MCF 10A (cell line): ENCODE results near the gene MTARC2. TPM values are rescaled to one million over a fixed set of nuclear protein-coding genes. Genes with fewer than 3 reads are reported as not detected.
A peak's percentile ranks its signal among the peaks of the same experiment; 100 is the strongest.

ENCODE experiments used
- BruUV-seq: library from RNA; stranded (reverse); fragments of 400-500 nt; replicated peaks from 2 replicates; lab custom pipeline; 2021; lab: Mats Ljungman, UMichigan
- CTCF ChIA-PET: fragments of 300-600 bp; sonication (Branson Sonifier 250); formaldehyde crosslinking; extraction: SDS; loops from one replicate; lab custom pipeline; 2021; ENCODE audit warnings: antibody characterized with exemption, inconsistent platforms; lab: Yijun Ruan, JAX
- POLR2A ChIA-PET: fragments of 300-600, 350-650 bp; sonication (Branson Sonifier 250); formaldehyde crosslinking; extraction: SDS; loops from one replicate; lab custom pipeline; 2020; ENCODE audit warnings: antibody characterized with exemption, inconsistent platforms; lab: Yijun Ruan, JAX
- DNase-seq: peaks from one replicate; pipeline ENCODE4 v3.0.0-alpha.2; 2018; ENCODE audit not compliant: unreplicated experiment
- H3K27ac Mint-ChIP-seq: one replicate; pipeline ENCODE4 v1.8.0; 2022; ENCODE audit warnings: mild to moderate bottlenecking, low read depth, mixed read lengths; ENCODE audit not compliant: unreplicated experiment
- H3K27me3 Mint-ChIP-seq: one replicate; pipeline ENCODE4 v1.8.0; 2022; ENCODE audit warnings: mixed read lengths; ENCODE audit not compliant: insufficient read depth, unreplicated experiment
- H3K36me3 Mint-ChIP-seq: one replicate; pipeline ENCODE4 v1.8.0; 2022; ENCODE audit warnings: mild to moderate bottlenecking, moderate library complexity, mixed read lengths; ENCODE audit not compliant: insufficient read depth, unreplicated experiment
- H3K4me1 Mint-ChIP-seq: one replicate; pipeline ENCODE4 v1.8.0; 2022; ENCODE audit warnings: mixed read lengths; ENCODE audit not compliant: insufficient read depth, unreplicated experiment
- H3K4me3 Mint-ChIP-seq: one replicate; pipeline ENCODE4 v1.8.0; 2022; ENCODE audit warnings: mild to moderate bottlenecking, moderate library complexity, mixed read lengths; ENCODE audit not compliant: unreplicated experiment
- H3K9me3 Mint-ChIP-seq: one replicate; pipeline ENCODE4 v1.8.0; 2022; ENCODE audit warnings: mixed read lengths; ENCODE audit not compliant: unreplicated experiment
- CTCF ChIP-seq: fragments of 200-600 bp; IDR thresholded peaks from one replicate; pipeline ENCODE4 v1.8.0; 2022; ENCODE audit warnings: antibody characterized with exemption, mild to moderate bottlenecking; ENCODE audit not compliant: unreplicated experiment
- intact Hi-C: fragments of 100-400 bp; cut with micrococcal nuclease; formaldehyde crosslinking; loops from 2 replicates; pipeline ENCODE4 v1.14.1; 2022
- total RNA-seq: library from RNA; stranded (reverse); gene quantifications from 2 replicates; pipeline ENCODE4 v1.2.3, GENCODE V29; 2022

The MTARC2 gene
- total RNA-seq, 1 experiment from 2014 or later: 5.2 TPM

GRCh38 chr1:220791956-220792355 is 43.8 kb downstream of the MTARC2 start:
- ChIA-PET POLR2A (interaction anchor here (1.1 to 1.6 kb wide), 2 partner anchors 9 to 11 kb away, joined by 4 to 7 read pairs; no protein-coding TSS in a partner anchor), CTCF (interaction anchor here (1.1 to 13.4 kb wide), 4 partner anchors 10 to 511 kb away, joined by 4 to 177 read pairs (median 74); no protein-coding TSS in a partner anchor)
- H3K27me3 Mint-ChIP-seq: no peaks in the 10 kb centered on the region
- peak; percentile 44 for DNase-seq
- intact Hi-C loops: no loop called here
- peaks cover 21% of the 10 kb centered on the region for H3K4me1 Mint-ChIP-seq
- H3K27ac Mint-ChIP-seq: no peak overlapping the region
- H3K4me3 Mint-ChIP-seq: no peak overlapping the region
- no peaks in the 10 kb centered on the region for H3K36me3 Mint-ChIP-seq
- BruUV-seq: no TSS peak
- TF ChIP-seq CTCF: no peak
- H3K9me3 Mint-ChIP-seq: no peaks in the 10 kb centered on the region

- no TSS peak for BruUV-seq
- H3K27me3 Mint-ChIP-seq: no peaks in the 10 kb centered on the region
- POLR2A ChIA-PET: no interaction called here
- peaks cover 4% of the 10 kb centered on the region for H3K4me1 Mint-ChIP-seq
- CTCF ChIA-PET: interaction anchor here (0.7 to 2.7 kb wide), 11 partner anchors 8 to 610 kb away, joined by 3 to 18 read pairs (median 3); no protein-coding TSS in a partner anchor
- no peaks in the 10 kb centered on the region for H3K9me3 Mint-ChIP-seq
- intact Hi-C loops: no loop called here
- no peak overlapping the region for H3K27ac Mint-ChIP-seq
- H3K36me3 Mint-ChIP-seq: no peaks in the 10 kb centered on the region
- DNase-seq: no peak
- TF ChIP-seq CTCF: no peak
- H3K4me3 Mint-ChIP-seq: no peak overlapping the region
These were observed 48.4 kb downstream of the MTARC2 start for GRCh38 chr1:220796530-220796929.

GRCh38 chr1:220797044-220797443 is 48.9 kb downstream of the MTARC2 start:
- intact Hi-C loops: no loop called here
- Mint-ChIP-seq H3K27me3 (no peaks in the 10 kb centered on the region), H3K27ac (no peak overlapping the region), H3K4me3 (no peak overlapping the region), H3K36me3 (no peaks in the 10 kb centered on the region), H3K9me3 (no peaks in the 10 kb centered on the region), H3K4me1 (no peaks in the 10 kb centered on the region)
- no peak for DNase-seq
- no TSS peak for BruUV-seq
- CTCF ChIA-PET: interaction anchor here (0.6 to 2.7 kb wide), 9 partner anchors 9 to 611 kb away, joined by 3 to 18 read pairs (median 3); no protein-coding TSS in a partner anchor
- POLR2A ChIA-PET: interaction anchor here (0.7 kb wide), 1 partner anchor 524 kb away, joined by 3 read pairs; no protein-coding TSS in a partner anchor
- TF ChIP-seq CTCF: no peak

GRCh38 chr1:220797553-220797952 is 49.4 kb downstream of the MTARC2 start:
- Mint-ChIP-seq H3K4me1 (no peaks in the 10 kb centered on the region), H3K4me3 (no peak overlapping the region), H3K27me3 (no peaks in the 10 kb centered on the region), H3K36me3 (no peaks in the 10 kb centered on the region), H3K27ac (no peak overlapping the region), H3K9me3 (no peaks in the 10 kb centered on the region)
- no peak for DNase-seq
- no TSS peak for BruUV-seq
- POLR2A ChIA-PET: interaction anchor here (0.7 kb wide), 1 partner anchor 524 kb away, joined by 3 read pairs; no protein-coding TSS in a partner anchor
- TF ChIP-seq CTCF: no peak
- CTCF ChIA-PET: interaction anchor here (0.6 to 1.0 kb wide), 4 partner anchors 9 to 518 kb away, joined by 3 to 4 read pairs (median 3); no protein-coding TSS in a partner anchor
- intact Hi-C loops: no loop called here
